DND-41 (cell line): ENCODE data around the gene IAPP.

Source experiments
- ATAC-seq: fragments of 200-7000 bp; cut with Tn5 transposase; 3 replicates; pipeline ENCODE4 v1.9.1; 2021; ENCODE audit warnings: low read depth; ENCODE audit not compliant: insufficient read depth
- DNase-seq: peaks from one replicate; pipeline ENCODE4 v3.0.0-alpha.2; 2020
- H2AFZ ChIP-seq: 2 replicates; pipeline ENCODE4 v1.6.0; 2012; ENCODE audit warnings: low read depth, low read length
- H3K27ac ChIP-seq: 2 replicates; pipeline ENCODE4 v1.5.1; 2012; ENCODE audit warnings: low read length, inconsistent platforms
- H3K27me3 ChIP-seq: fragments of 200-600 bp; sonication (generic); 2 replicates; pipeline ENCODE4 v1.6.0; 2012; ENCODE audit warnings: low read length, mild to moderate bottlenecking, inconsistent platforms; ENCODE audit not compliant: insufficient read depth, poor library complexity
- H3K36me3 ChIP-seq: 2 replicates; pipeline ENCODE4 v1.5.1; 2012; ENCODE audit warnings: low read length, inconsistent platforms; ENCODE audit not compliant: insufficient read depth
- H3K4me1 ChIP-seq: 2 replicates; pipeline ENCODE4 v1.5.1; 2012; ENCODE audit warnings: mild to moderate bottlenecking, low read length; ENCODE audit not compliant: insufficient read depth
- H3K4me2 ChIP-seq: 2 replicates; pipeline ENCODE4 v1.6.0; 2012; ENCODE audit warnings: mild to moderate bottlenecking, moderate library complexity, low read length, inconsistent platforms; ENCODE audit not compliant: insufficient read depth
- H3K4me3 ChIP-seq, 2 experiments: fragments of 200-600 bp in 1 of 2; shearing (Covaris generic) in 1 of 2; 2 replicates each; pipeline ENCODE4 v1.5.1; 2012 to 2016; ENCODE audit warnings: inconsistent platforms in 2 of 2, low read length in 2 of 2, mild to moderate bottlenecking in 2 of 2, low read depth in 1 of 2, moderate library complexity in 1 of 2
- H3K79me2 ChIP-seq: 2 replicates; pipeline ENCODE4 v1.6.0; 2012; ENCODE audit warnings: low read length, inconsistent platforms; ENCODE audit not compliant: insufficient read depth
- H3K9ac ChIP-seq: 2 replicates; pipeline ENCODE4 v1.6.0; 2012; ENCODE audit warnings: low read depth, mild to moderate bottlenecking, inconsistent platforms, low read length, moderate library complexity
- H3K9me3 ChIP-seq: 2 replicates; pipeline ENCODE4 v1.5.1; 2012; ENCODE audit warnings: low read length, moderate library complexity, mild to moderate bottlenecking, inconsistent platforms; ENCODE audit not compliant: insufficient read depth, severe bottlenecking
- H4K20me1 ChIP-seq: 2 replicates; pipeline ENCODE4 v1.6.0; 2012; ENCODE audit warnings: low read length; ENCODE audit not compliant: insufficient read depth
- EZH2 ChIP-seq: IDR thresholded peaks from 3 replicates; pipeline ENCODE4 v1.6.1; 2012; ENCODE audit warnings: borderline replicate concordance, low read depth, mild to moderate bottlenecking, moderate library complexity, low read length, inconsistent platforms; ENCODE audit not compliant: severe bottlenecking
- TF ChIP-seq, protein P1 (sequence below): IDR thresholded peaks from 2 replicates; pipeline ENCODE4 v1.5.1; 2012; ENCODE audit warnings: borderline replicate concordance, low read length, moderate library complexity, mild to moderate bottlenecking; ENCODE audit not compliant: poor library complexity, severe bottlenecking; ENCODE audit errors: extremely low read depth

IAPP gene

GRCh38 chr12:21343636-21344035, 29.1 kb upstream of the IAPP start:
- TF ChIP-seq EZH2 = no peak
- TF ChIP-seq, protein P1, sequence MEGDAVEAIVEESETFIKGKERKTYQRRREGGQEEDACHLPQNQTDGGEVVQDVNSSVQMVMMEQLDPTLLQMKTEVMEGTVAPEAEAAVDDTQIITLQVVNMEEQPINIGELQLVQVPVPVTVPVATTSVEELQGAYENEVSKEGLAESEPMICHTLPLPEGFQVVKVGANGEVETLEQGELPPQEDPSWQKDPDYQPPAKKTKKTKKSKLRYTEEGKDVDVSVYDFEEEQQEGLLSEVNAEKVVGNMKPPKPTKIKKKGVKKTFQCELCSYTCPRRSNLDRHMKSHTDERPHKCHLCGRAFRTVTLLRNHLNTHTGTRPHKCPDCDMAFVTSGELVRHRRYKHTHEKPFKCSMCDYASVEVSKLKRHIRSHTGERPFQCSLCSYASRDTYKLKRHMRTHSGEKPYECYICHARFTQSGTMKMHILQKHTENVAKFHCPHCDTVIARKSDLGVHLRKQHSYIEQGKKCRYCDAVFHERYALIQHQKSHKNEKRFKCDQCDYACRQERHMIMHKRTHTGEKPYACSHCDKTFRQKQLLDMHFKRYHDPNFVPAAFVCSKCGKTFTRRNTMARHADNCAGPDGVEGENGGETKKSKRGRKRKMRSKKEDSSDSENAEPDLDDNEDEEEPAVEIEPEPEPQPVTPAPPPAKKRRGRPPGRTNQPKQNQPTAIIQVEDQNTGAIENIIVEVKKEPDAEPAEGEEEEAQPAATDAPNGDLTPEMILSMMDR = no peak
- Histone ChIP-seq H3K27ac (no peak overlapping the region), H4K20me1 (no peaks in the 10 kb centered on the region), H3K4me2 (no peak overlapping the region), H3K27me3 (no peaks in the 10 kb centered on the region), H3K9me3 (no peaks in the 10 kb centered on the region), H3K9ac (no peak overlapping the region), H3K36me3 (no peaks in the 10 kb centered on the region), H2AFZ (no peak overlapping the region), H3K4me3 (no peak overlapping the region), H3K4me1 (no peaks in the 10 kb centered on the region), H3K79me2 (no peaks in the 10 kb centered on the region)
- DNase-seq (no peak), ATAC-seq (no peak)

DNA sequence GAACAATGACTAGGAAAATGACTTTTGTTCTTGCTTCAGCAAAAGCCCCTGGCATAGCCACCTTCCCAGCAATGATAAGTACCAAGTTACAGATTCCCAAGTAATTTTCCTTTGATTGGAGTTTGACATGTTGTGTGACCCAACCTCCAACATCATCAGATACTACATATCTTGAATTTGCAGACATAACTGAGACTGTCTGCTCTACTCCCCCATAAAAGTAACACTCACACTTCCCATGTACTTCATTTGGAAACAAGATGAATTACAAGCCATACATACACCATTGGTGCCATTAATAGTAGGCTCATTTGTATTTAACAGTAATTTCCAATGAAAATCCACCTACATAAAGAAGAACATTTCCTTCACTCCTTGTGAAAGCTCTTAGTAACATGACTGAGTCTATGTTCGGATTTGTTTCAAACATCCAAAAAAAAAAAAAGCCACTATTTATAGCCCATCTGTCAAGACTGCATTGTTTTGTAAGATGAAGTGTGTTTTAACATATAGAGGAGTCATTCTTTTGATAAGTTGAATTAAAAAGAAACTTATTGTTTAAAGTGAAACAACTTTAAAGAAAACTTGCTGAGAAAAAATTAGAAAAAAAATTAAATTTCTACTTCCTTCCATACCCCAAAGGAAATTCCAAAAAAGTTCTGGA, 26.0 kb upstream of the IAPP start:
- Histone ChIP-seq H3K79me2 (no peaks in the 10 kb centered on the region), H3K4me2 (no peak overlapping the region), H3K9ac (no peak overlapping the region), H2AFZ (no peak overlapping the region), H3K9me3 (no peaks in the 10 kb centered on the region), H3K4me3 (no peak overlapping the region), H3K27me3 (no peaks in the 10 kb centered on the region), H4K20me1 (no peaks in the 10 kb centered on the region), H3K4me1 (no peaks in the 10 kb centered on the region), H3K36me3 (no peaks in the 10 kb centered on the region), H3K27ac (no peak overlapping the region)
- no peak for ATAC-seq
- TF ChIP-seq EZH2 = no peak
- TF ChIP-seq, protein P1 = no peak
- DNase-seq = no peak

- Histone ChIP-seq H3K4me3 (no peak overlapping the region), H4K20me1 (no peaks in the 10 kb centered on the region), H3K79me2 (no peaks in the 10 kb centered on the region), H3K27ac (no peak overlapping the region), H2AFZ (no peak overlapping the region), H3K9ac (no peak overlapping the region), H3K27me3 (no peaks in the 10 kb centered on the region), H3K4me2 (no peak overlapping the region), H3K4me1 (no peaks in the 10 kb centered on the region), H3K9me3 (no peaks in the 10 kb centered on the region), H3K36me3 (no peaks in the 10 kb centered on the region)
- ATAC-seq = no peak
- DNase-seq = no peak
- no peak for TF ChIP-seq EZH2
- TF ChIP-seq, protein P1 = no peak
These were observed 21.7 kb upstream of the IAPP start for GRCh38 chr12:21350975-21351374.

DNA sequence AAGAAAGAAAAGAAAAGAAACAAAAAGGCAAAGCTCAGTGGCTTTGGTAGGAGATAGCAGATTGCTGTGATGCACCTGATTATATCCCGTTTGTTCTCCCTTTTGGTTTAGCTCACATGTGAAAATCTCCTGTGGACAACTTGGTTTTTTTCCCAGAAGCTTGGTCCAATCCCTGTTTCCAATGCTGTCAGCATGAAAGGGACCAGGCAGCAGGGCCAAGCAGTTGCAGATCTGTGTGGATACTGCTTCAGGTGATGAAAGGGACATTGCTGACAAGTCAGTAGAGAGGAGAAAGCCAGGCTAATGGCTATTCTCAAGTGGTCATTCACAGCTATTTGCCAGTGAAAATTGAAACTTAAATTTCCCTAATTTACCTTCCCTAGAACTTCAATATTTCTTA, 19.2 kb upstream of the IAPP start:
- Histone ChIP-seq H3K9ac (no peak overlapping the region), H3K4me2 (no peak overlapping the region)
- ATAC-seq = no peak

More for the DNA sequence above, 19.2 kb upstream of the IAPP start:
- Histone ChIP-seq H3K79me2 (no peaks in the 10 kb centered on the region), H3K27ac (no peak overlapping the region), H3K4me1 (no peaks in the 10 kb centered on the region), H3K9me3 (no peaks in the 10 kb centered on the region), H4K20me1 (no peaks in the 10 kb centered on the region), H3K36me3 (no peaks in the 10 kb centered on the region), H3K27me3 (no peaks in the 10 kb centered on the region), H2AFZ (no peak overlapping the region), H3K4me3 (no peak overlapping the region)
- DNase-seq = no peak
- TF ChIP-seq, protein P1 = no peak
- no peak for TF ChIP-seq EZH2
